CD4-positive, alpha-beta T cell treated with Interleukin-1 beta for 1 hour (primary cell): ENCODE results near the gene ATP6V0C.
"Not testable (repeated sequence)": the region's sequence is repeated elsewhere in the genome, so short reads cannot be mapped to it uniquely, and the experiment has no call there.

ENCODE experiments used
- DNase-seq, 2 donors: peaks; one replicate each; pipeline ENCODE4 v3.0.0-alpha.2; 2020 to 2022

ATP6V0C gene

GRCh38 chr16:2560131-2560797 is 46.5 kb downstream of the ATP6V0C start:
- DNase-seq: peak in 1 of 2 donors; percentile 42

- DNase-seq: peak; percentile 75 to 78
These were observed 47.0 kb downstream of the ATP6V0C start for GRCh38 chr16:2560798-2561133.

DNA sequence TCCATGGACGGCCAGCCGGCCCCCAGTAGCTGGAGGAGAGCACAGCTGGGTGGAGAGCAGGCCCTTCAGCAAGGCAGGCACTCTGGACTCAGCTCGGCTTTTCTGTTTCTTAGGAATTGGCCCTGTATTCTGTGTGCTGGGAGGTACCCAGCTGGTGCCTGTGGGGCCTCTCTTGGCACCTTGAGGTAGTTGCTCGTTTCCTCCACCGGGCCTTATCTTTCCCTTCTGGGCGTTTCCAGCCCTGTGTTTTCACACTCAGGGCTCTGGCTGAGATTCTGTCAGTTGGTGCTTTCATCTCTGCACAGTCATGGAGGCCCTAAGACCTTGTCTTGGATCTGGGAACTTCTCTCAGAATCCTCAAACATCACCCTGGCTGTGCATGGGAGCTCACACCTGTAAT is 53.8 kb downstream of the ATP6V0C start:
- DNase-seq: not testable (repeated sequence)

- DNase-seq: not testable (repeated sequence)
These were observed 54.8 kb downstream of the ATP6V0C start for GRCh38 chr16:2568573-2568972.
